Middle frontal gyrus (tissue), 1 donor: ENCODE data around the gene DEAF1.
"Not testable (repeated sequence)": the region's sequence is repeated elsewhere in the genome, so short reads cannot be mapped to it uniquely, and the experiment has no call there.

Experiments used
- DNase-seq: peaks from one replicate; pipeline ENCODE4 v3.0.0-alpha.2; 2015; ENCODE audit warnings: low spot score; ENCODE audit errors: extremely low spot score

The DEAF1 gene, protein sequence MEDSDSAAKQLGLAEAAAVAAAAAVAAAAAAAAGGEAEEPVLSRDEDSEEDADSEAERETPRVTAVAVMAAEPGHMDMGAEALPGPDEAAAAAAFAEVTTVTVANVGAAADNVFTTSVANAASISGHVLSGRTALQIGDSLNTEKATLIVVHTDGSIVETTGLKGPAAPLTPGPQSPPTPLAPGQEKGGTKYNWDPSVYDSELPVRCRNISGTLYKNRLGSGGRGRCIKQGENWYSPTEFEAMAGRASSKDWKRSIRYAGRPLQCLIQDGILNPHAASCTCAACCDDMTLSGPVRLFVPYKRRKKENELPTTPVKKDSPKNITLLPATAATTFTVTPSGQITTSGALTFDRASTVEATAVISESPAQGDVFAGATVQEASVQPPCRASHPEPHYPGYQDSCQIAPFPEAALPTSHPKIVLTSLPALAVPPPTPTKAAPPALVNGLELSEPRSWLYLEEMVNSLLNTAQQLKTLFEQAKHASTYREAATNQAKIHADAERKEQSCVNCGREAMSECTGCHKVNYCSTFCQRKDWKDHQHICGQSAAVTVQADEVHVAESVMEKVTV

DNA sequence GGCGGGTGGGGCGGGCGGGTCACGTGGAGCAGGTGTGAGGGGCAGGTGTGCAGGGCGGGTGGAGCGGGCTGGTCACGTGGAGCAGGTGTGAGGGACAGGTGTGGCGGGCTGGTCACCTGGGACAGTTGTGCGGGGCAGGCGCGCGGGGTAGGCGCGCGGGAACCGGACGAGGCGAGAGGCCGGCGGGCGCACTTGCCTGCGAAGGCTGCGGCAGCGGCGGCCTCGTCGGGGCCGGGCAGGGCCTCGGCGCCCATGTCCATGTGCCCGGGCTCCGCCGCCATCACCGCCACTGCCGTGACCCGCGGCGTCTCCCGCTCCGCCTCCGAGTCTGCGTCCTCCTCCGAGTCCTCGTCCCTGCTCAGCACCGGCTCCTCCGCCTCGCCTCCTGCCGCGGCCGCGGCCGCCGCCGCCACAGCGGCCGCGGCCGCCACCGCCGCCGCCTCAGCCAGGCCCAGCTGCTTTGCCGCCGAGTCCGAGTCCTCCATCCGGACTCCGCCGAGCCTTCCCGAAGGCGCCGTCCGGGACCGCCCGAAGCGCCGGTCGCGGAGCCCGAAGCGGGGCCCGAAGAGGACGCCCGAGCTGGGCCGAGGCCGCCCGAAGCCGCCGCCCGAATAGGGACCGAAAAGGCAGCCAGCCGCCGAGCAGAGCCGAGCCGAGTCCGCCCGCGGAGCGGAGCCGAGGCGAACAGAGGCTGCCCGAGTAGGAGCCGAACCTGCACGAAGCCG lies at the start of gene DEAF1:
DEAF1 (minus strand) TSS at position 660 of the 725 bp plus-strand sequence; CDS start at position 485, 175 bp downstream.
- DNase-seq: peak; percentile 91

DNA sequence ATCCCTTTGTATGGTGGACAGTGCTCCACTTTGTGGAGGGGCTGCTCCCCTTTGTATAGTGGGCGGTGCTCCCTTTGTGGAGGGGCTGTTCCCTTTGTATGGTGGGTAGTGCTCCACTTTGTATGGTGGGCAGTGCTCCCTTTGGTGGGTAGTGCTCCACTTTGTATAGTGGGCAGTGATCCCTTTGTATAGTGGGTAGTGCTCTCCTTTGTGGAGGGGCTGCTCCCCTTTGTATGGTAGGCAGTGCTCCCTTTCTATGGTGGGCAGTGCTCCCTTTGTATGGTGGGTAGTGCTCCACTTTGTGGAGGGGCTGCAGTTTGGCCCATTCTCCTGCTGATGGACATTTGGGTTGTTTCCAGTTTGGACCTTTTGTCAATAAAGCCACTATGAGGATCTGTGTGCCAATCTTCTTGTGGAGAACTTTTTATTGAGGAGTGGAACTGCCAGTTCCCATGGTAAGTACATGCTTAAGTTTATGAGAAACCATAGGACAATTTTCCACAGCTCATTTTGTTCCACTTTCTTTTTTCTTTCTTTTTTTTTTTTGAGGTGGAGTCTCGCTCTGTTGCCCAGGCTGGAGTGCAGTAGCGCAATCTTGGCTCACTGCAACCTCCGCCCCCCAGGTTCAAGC lies 47.7 kb upstream of the DEAF1 start:
- DNase-seq: no peak

DNA sequence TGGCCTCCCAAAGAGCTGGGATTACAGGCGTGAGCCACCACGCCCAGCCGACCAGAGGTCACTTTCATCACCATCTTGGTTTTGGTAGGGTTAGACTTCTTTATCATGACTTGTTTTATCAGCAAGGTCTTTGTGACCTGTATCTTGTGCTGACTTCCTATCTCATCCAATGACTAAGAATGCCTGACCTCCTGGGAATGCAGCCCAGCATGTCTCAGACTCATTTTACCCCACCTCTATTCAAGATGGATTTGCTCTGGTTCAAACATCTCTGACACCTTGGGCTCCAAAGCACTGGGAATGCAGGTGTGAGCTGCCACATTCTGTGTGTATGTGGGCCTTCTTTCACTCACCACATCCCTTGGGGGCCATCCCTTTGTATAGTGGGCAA lies 47.1 kb upstream of the DEAF1 start:
- no peak for DNase-seq

DNA sequence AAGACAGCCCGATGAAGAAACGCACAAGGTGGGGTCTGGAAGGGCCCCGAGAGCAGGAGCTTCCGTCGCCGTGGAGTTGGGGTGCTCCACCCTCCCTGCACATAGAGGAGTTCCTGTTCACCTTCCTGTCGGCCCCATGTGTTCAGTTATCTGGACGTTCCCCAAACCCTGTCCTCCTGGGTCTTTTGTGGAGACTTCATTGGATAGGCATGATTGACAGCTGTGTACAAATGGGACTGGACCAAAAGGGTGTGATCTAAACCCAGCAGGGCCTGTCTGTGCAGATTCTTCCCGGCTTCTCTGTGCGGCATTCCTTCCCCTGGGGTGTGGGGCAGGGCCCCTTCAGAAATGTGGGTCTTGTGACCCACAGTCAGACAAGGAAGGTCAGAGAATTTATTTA lies 42.9 kb upstream of the DEAF1 start:
- not testable (repeated sequence) for DNase-seq

DNA sequence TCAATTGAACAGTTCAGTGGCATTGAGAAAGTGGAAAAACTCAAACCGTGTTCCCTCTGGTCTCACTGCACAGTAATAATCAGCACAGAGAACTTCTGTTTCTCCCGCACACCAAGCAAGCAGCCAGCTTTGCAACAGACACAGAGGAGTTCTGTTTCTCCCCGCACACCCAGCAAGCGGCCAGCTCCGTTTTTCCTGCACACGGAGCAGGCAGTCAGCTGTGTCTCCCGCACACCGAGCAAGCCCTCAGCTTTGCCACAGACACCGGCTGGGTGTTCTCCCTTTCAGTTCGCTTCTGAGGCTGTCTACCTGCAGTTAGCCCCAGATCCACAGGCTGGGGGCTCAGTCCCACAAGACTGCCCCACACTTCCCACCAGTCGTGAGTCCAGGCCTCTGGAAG lies 42.3 kb upstream of the DEAF1 start:
- DNase-seq: no peak

DNA sequence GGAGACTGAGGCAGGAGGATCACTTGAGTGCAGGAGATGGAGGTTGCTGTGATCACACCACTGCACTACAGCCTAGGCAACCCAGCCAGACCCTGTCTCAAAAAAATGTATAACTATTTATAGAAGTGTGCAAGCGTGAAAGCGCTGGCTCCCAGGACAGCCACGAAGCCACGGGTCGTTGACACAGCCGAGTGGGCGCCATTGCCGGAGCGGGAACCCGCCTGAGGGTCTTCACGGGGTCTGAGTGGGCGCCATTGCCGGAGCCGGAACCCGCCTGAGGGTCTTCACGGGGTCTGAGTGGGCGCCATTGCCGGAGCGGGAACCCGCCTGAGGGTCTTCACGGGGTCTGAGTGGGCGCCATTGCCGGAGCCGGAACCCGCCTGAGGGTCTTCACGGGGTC lies 39.5 kb upstream of the DEAF1 start:
- DNase-seq: not testable (repeated sequence)

DNA sequence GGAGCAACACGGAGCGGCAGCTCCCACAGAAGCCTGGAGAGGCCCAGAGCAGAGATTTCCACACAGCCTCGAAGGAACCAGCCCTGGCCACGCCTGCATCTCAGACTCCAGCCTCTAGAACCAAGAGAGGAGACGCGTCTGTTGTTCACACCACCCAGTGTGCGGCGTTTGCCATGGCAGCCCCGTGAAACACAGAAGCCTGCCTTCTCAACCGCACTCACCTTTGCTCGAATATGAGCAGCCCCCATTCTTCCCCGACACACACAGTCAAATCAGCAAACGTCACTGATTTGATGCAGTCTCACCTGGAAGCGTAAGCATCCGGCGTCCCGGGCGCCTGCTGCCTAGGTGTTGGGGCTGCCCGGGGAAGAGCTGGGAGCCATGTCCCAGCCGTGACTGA lies 38.0 kb upstream of the DEAF1 start:
- no peak for DNase-seq

DNA sequence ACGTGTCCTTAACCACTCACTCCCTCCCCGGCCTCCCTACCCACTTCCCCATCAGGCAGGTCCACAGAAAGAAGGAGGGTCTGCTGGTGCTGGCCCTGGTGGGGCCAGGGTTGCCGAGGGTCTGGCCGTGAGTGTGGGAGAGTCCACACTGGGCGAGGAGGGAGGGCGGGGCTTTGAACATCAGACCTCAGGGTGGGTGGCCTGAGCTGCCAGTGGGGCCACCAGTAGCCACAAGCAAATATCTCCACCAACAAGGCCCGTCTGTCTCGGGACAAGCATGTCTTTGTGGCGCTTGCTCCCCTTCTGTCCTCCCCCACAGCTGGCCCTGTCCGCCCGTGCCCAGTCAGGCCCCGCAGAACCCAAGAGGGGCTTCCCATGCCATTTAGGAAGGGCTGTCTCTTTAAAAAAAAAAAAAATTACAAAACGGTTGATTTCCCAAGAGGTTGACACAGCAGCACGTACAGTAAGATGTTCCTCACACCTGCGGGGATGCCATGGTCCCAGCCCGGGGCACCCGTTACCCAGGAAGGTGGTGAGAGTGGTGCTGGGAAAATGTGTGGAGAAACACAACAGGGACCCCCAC lies 34.6 kb upstream of the DEAF1 start:
- peak; percentile 69 for DNase-seq

DNA sequence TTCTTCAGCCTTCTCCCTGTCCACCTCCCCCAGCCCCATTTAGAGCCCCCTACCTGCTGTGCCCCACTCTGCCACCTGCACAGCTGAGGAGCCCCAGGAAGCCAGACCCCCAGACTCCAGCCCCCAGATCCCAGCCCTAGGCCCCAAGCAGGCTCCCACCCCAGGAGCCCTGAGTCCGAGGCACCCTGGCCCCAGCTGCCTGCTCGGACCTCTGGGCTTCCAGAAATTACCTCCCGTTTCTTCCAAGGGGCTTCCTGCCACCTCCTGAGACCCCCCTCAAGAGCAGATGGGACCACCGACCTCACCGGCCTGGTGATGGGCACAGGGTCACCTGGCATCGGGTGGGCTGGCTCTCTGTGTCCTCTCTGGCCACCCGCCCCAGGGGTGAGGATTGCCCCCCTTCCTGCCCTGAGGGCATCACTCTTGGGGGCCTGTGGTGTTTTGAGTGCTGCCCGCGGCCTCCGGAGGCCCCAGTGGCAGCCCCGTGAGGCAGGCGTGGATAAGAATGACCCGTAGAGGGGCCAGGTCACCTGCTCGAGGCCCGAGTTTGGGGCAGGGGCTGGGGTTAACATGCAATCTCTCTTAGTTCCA lies 34.0 kb upstream of the DEAF1 start:
- DNase-seq: no peak

DNA sequence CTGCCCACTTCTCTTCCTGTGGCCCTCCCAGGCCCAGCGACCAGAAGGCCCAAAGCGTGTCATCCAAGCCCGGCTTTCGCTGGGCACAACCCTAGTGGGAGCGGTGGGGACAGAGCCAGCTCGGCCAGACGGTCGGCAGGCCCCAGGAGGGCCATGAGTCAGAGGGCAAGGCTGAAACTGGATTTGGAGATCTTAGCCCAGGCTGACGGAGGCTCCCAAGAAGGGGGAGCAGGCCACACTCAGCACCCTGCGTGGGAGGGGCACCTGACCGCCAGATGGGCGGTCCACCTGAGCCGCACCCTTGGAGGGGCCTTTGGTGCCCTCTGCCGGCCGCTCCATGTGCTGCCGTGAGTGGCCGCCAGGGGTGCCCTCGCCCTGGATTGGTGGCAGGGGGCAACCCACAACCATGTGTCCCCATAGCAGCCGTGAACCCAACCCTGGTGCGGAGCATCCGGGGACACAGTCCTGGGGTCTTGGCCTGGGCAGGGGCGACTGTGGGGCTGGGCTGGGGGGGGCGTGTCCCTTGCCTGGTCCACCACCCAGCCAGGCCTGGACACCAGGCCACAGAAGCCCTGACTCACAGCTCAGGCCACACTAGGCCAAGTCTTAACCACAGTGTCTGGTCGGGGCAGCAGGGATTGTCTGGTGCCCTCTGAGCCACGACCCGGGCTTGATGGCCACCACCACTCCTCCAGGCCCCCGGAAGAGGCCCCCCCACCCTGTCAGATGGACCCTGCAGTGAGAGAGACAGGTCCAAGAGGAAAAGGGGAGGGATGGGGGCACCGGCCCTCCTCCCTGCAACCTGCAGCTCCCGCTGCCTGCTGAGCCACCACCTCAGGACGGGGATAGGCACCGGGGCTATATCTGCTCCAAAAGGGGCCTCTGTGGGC lies 33.1 kb upstream of the DEAF1 start:
- DNase-seq: no peak

DNA sequence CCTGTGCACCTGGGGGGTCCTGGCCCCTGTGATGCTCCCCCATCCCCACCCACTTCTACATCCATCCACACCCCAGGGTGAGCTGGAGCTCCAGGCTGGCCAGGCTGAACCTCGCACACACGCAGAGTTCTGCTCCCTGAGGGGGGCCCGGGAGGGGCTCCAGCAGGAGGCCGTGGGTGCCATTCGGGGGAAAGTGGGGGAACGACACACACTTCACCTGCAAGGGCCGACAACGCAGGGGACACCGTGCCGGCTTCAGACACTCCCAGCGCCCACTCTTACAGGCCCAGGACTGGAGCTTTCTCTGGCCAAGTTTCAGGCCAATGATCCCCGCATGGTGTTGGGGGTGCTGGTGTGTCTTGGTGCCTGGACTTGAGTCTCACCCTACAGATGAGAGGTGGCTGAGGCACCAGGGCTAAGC lies 32.3 kb upstream of the DEAF1 start:
- DNase-seq: no peak

DNA sequence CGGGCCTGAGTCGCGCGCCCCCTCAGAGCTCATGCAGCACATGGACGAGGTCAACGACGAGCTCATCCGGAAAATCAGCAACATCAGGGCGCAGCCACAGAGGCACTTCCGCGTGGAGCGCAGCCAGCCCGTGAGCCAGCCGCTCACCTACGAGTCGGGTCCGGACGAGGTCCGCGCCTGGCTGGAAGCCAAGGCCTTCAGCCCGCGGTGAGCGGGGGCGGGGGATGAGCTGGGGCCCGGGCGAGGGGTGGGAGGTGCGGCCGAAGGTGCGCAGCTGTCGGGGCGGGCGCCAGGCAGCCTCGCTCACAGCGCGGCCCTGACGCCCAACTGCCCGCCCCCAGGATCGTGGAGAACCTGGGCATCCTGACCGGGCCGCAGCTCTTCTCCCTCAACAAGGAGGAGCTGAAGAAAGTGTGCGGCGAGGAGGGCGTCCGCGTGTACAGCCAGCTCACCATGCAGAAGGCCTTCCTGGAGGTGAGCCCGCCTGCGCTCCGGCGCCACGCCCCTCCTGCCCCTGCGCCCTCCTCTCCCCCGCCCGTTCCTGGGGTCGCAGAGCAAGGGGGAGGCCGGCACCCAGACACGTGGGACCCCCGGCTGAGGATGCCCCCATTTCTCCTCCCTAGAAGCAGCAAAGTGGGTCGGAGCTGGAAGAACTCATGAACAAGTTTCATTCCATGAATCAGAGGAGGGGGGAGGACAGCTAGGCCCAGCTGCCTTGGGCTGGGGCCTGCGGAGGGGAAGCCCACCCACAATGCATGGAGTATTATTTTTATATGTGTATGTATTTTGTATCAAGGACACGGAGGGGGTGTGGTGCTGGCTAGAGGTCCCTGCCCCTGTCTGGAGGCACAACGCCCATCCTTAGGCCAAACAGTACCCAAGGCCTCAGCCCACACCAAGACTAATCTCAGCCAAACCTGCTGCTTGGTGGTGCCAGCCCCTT lies 31.5 kb upstream of the DEAF1 start:
- DNase-seq: no peak

DNA sequence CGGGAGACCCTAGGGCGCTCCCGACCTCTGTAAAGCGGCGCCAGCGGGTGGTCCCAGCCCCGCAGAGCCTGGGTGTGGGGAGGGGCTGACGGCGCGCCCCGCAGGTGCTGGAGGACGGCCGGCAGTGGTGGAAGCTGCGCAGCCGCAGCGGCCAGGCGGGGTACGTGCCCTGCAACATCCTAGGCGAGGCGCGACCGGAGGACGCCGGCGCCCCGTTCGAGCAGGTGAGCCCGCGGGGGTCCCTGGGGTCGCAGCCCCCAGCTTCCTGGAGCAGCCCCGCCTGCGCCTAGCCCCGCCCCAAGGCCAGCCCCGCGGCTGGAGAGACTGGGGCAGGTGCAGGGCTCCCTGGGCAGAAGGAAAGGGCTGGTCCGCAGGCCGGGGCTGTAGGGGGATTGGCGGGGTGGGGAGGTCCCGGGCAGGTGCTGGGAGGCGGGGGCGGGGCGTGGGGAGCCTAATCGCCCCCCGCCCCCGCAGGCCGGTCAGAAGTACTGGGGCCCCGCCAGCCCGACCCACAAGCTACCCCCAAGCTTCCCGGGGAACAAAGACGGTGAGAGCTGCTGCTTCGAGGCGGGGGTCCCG lies 30.7 kb upstream of the DEAF1 start:
- DNase-seq: no peak

DNA sequence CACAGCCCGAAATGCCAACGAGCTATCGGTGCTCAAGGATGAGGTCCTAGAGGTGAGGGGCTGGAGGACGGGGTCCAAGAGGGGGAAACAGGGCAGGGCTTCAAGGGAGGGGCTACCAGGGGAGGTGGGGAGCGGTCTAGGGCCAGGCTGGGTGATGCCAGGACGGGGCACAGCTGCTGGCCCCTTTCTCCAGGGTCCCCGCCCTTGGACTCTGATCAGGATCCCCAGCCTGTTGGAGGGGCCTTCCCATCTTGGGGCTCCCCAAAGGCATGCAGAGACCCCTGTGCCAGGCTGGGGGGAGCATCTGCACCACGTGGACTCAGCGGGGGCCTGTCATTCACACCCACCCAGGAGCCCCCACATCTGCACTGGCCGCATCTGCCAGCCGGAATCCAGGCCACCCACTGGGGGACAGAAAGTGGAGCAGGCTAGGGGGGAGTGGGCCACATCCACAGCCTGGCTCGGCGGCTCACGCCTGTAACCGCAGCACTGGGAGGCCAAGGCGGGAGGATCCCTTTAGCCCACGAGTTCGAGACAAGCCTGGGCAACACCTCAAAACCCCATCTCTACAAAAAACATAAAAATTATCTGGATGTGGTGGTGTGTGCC lies 29.9 kb upstream of the DEAF1 start:
- DNase-seq: no peak

DNA sequence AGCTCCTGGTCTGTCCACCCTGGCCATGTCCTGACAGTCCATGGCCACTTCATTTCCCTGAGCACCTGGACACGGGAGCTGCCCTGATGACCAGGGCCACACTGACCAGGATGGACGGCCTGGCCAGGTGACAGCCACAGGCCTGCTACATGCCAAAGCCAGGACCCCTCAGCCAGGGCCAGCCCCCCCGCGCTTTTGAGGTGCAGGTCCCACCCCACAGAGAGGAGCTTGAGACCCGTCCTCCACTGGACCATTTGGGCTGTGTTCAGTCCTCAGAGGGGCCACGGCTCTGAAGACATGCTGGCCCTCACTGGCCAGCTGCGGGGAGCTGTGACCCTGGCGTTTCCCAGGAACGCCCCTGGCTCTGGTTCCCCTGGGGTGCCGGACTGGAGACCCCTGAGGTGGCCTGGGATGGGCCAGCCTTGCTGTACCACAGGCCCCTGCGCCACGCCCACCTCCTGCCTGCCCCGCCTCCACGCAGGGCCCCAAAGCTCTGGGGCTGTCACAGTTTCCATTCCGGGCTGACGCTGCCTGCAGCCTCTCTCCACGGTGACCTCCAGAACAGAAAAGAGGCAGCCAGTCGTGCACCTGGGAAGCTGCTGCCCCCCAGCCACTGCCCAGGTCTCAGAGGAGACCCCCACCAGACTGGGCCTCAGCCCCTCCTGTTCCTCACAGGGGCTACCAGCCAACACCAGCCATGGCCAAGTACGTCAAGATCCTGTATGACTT lies 29.2 kb upstream of the DEAF1 start:
- DNase-seq: no peak

DNA sequence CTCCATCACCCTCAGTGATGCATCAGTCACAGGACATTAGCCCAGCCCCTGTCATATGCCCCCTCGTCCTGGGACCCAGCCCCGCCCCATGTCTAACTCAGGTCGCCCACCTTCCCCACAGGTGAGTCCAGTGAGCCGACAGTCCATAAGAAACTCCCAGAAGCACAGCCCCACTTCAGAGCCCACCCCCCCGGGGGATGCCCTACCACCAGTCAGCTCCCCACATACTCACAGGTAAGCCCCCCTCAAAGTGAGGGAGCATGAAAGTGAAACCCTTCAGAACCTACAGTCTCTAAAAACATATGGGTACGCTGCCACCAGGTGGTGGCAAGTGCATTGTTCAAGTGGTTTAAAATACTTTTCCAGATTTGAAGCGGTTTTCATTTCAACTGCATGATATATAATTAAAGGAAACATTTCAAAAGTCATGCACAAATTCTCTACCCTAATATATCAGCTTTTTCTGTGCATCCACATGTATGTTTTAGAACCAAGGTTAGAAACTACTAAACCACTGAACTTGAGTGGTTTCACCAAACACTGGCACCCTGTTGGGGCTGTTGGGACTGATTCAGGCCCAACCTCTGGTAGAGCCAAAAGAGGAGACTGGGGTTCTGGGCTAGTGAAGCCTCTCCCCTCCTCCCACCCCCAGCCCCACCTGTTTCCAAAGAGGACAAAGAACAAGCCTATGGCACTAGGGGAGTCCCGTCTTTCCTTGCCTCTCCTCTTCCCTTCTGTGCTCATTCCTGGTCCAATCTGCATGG lies 28.3 kb upstream of the DEAF1 start:
- no peak for DNase-seq

DNA sequence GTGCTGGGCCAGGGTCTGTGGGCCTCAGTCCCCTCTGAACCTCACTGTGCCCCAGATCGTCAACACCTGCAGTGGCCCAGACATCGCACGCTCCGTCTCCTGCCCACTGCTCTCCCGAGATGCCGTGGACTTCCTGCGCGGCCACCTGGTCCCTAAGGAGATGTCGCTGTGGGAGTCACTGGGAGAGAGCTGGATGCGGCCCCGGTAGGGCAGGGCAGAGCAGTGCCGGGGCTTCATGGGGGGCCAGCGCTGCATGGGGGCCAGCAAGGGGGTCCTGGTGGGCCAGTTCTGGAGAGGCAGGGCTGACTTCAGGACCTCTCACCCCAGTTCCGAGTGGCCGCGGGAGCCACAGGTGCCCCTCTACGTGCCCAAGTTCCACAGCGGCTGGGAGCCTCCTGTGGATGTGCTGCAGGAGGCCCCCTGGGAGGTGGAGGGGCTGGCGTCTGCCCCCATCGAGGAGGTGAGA lies 27.4 kb upstream of the DEAF1 start:
- DNase-seq: no peak
